ENCODE measurements around the gene HOXD3.

DNA sequence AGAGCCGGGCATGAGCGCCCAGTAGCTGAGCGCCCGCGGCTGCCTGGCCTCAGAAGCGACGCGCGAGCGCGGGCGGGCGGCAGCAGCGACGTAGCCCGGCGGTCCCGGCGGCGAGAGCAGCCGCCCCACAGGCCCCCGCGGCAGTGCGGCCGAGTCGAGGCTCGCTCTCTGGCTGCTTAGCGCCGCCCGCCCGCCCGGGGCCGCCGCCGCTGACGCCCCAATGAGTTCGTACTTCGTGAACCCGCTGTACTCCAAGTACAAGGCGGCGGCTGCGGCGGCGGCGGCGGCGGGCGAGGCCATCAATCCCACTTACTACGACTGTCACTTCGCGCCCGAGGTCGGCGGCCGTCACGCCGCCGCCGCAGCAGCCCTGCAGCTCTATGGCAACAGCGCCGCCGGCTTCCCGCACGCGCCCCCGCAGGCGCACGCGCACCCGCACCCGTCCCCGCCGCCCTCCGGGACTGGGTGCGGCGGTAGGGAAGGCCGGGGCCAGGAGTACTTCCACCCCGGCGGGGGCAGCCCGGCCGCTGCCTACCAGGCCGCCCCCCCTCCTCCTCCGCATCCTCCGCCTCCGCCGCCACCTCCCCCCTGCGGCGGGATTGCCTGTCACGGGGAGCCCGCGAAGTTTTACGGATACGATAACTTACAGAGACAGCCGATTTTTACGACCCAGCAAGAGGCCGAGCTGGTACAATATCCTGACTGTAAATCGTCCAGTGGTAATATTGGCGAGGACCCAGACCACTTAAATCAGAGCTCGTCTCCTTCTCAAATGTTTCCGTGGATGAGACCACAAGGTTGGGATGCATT is 26.8 kb upstream of the HOXD3 start:
- no peak for TF ChIP-seq EZH2 (IDR thresholded peaks at IDR 0.05; ENCODE audit: borderline replicate concordance, low read depth, low read length, severe bottlenecking)
- TF ChIP-seq CTCF (IDR thresholded peaks at IDR 0.05; ENCODE audit: borderline replicate concordance, extremely low read depth, low read length, poor library complexity, severe bottlenecking): no peak
